Sigmoid colon (tissue), 4 donors: ENCODE data around the gene BRF1.

Experiments
- CTCF ChIP-seq, 4 experiments: fragments of 450-650 bp in 3 of 4; fragments of 200-600 bp in 1 of 4; IDR thresholded peaks; one replicate each; pipeline ENCODE4 v1.5.1; 2016 to 2019; ENCODE audit warnings: antibody characterized with exemption in 4 of 4, mild to moderate bottlenecking in 3 of 4, moderate library complexity in 2 of 4
- EP300 ChIP-seq, 4 donors: sonication (generic); formaldehyde crosslinking; IDR thresholded peaks; one replicate each; pipeline ENCODE4 v1.6.1; 2017; ENCODE audit warnings: antibody characterized with exemption in 4 of 4
- POLR2A ChIP-seq, 2 donors: fragments of 450-650 bp; IDR thresholded peaks; one replicate each; pipeline ENCODE4 v1.6.1; 2016; ENCODE audit warnings: antibody characterized with exemption in 2 of 2, mild to moderate bottlenecking in 2 of 2, moderate library complexity in 2 of 2

- TF ChIP-seq CTCF (IDR thresholded peaks at IDR 0.05) (no peak), POLR2A (IDR thresholded peaks at IDR 0.05) (no peak), EP300 (IDR thresholded peaks at IDR 0.05) (no peak)
Observed at GRCh38 chr14:105330491-105330895, 29.7 kb upstream of the BRF1 start.
